NOMO-1 (cell line): ENCODE data around the gene NAT10.
"Not testable (repeated sequence)": the region's sequence is repeated elsewhere in the genome, so short reads cannot be mapped to it uniquely, and the experiment has no call there.

Source experiments
- DNase-seq, 2 experiments: peaks; one replicate each; lab custom pipeline; 2025; ENCODE audit not compliant: unreplicated experiment in 2 of 2; lab: John Stamatoyannopoulos, UW

Gene NAT10

DNA sequence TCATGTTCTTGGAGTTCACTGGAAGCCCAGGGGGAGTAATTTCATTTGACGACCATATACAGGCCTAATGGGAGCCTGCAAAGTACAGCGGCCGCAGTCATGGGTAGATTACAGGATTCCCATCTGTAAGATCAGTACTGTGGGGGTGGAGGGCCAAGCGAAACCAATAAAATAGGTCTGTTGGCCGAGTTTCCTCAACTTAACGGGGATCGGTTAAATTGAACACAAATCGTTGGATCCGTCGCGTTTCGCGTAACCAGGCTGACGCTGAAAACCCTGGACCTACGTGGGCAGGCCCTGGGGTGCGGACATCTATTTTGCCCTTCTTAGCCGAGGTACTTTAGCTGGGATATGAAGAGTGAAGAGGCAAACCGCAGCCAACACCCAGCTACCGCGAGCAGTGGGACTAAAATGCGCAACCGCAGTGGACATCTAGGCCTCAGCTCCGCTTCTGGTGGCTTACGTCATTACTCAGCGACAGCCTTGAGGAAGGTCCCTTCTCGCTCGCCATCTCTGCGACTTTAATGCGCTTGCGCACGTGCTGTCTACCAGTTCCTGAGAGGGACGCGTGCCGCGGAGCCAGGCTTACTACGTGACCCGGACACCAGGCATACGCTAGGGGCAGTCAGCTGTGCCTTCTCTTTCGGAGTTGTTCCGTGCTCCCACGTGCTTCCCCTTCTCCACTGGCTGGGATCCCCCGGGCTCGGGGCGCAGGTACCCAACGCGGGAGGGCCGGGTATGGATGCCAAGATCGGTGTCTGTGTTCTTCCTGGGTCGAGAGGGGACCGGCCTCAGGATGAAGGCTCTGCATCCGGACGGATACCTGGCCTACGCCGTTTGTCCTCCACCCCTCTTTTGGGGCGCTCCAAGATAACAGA is at the start of gene NAT10:
Gene NAT10, plus strand, starts transcription at position 551 of the 878 bp plus-strand sequence. CDS start 2,597 bp downstream, outside the sequence.
- DNase-seq = peak; percentile 89 to 97

GRCh38 chr11:34056672-34057071 is 48.8 kb upstream of the NAT10 start:
- DNase-seq = no peak

GRCh38 chr11:34063061-34063795 is 42.2 kb upstream of the NAT10 start:
- no peak for DNase-seq

DNA sequence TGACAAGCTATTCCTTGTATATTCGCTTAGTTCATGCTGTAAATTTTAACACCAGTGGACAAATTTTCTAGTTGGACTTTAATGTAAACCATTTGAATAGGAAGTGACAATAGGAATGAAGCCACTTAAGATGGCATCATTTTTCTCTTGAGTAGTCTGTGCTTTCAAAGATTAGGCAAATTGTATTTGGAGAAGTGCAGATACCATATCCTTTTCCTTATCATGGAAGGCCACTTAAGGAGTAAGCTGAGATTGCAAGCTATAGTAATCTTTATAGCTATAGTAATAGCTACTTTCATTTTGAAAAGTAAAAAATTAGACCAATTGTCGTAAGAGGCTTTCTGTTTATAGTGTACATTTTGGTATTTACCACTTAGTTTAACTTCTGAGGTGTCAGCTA is 41.1 kb upstream of the NAT10 start:
- DNase-seq = no peak

DNA sequence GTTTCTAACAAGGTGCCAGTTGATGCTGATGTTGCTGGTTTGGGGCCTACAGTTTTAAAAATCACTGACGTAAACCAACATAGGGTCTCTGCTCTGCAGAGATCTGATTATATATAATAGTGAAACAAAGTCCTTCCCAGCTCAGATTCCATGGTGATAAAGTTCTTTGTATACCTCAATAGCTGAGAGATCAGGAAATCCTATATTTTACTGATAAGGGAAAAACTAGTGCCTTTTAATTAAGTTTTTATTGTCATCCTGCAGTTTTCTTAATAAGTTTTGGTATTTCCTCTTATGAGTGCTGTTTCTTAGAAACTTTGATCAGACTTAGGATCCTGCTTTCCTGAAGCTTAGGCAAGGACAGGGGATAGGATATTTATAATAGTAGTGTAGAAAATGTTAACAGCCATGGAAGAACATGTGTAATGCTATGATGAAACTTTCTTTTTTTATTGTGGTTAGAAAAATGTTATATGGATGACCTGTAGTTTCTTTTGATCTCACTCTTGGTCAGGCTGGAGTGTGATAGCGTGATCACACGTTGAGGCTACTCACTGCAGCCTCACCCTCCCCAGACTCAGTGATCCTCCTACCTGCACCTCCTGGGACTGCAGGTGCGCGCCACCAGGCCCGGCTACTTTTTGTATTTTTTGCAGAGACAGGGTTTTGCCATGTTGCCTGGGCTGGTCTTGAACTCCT is 39.8 kb upstream of the NAT10 start:
- DNase-seq = no peak

DNA sequence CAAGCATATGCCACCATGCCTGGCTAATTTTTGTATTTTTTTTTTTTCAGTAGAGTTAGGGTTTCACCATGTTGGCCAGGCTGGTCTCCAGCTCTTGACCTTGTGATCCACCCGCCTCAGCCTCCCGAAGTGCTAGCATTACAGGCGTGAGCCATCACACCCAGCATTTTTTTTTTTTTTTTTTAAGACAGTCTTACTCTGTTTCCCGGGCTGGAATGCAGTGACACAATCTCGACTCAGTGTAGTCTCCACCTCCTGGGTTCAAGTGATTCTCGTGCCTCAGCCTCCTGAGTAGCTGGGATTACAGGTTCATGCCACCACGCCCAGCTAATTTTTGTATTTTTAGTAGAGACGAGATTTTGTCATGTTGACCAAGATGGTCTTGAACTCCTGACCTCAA is 38.7 kb upstream of the NAT10 start:
- DNase-seq = not testable (repeated sequence)

GRCh38 chr11:34067383-34068065 is 37.9 kb upstream of the NAT10 start:
- DNase-seq = no peak

- no peak for DNase-seq
Observed at GRCh38 chr11:34068111-34068510, 37.3 kb upstream of the NAT10 start.

- DNase-seq = not testable (repeated sequence)
Observed at GRCh38 chr11:34071306-34071705, 34.1 kb upstream of the NAT10 start.

DNA sequence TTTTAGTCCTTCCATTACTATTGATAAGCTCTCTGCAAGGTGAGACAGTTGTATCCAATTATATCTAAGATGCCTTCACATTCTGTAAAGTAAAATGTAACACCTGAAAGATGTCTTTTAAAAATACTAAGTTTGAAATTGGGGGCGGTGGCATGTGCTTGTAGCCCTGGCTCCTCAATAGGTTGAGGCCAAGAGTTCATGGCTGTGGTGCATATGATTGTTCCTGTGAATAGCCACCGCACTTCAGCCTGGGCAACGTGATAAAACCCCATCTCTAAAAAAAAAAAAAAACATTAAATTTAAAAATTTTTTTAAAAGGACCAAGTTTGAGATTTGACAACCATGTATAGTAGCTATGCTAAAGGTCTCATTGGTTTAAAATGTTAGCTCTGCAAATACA is 33.4 kb upstream of the NAT10 start:
- no peak for DNase-seq

- DNase-seq = no peak
Observed at GRCh38 chr11:34072832-34073231, 32.6 kb upstream of the NAT10 start.

DNA sequence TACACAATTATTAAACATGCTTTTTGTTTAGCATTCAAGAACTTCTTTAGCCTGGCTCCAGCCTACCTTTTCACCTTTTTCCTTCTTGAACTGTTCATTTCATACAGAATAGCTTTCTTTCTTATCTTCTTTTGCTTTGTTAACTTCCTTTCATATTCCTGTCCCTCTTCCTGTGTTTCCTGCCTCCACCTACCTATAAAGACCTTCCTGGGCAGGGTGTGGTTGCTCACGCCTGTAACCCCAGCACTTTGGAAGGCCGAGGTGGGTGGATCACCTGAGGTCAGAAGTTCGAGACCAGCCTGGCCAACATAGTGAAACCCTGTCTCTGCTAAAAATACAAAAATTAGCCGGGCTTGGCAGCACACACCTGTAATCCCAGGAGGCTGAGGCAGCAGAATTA is 31.0 kb upstream of the NAT10 start:
- no peak for DNase-seq

- DNase-seq = no peak
Observed at GRCh38 chr11:34075178-34075820, 30.1 kb upstream of the NAT10 start.

DNA sequence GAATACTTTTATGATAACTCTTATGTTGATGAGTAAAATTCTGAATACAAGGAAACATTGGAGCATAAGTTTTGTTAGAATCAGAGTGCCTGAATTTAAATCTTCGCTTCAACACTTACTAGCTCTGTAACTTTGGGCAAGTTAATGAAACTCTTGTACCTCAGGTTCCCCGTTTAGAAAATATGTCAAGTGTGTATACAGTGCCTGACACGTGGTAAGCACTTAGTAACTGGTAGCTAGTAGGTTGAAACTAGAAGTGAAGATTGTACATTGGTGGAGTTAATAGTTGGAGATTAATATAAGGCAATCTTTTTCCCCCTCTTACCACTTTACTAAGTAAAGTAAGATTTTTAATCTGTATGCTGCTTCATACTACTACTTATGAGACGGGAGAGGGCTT is 24.8 kb upstream of the NAT10 start:
- DNase-seq = no peak

DNA sequence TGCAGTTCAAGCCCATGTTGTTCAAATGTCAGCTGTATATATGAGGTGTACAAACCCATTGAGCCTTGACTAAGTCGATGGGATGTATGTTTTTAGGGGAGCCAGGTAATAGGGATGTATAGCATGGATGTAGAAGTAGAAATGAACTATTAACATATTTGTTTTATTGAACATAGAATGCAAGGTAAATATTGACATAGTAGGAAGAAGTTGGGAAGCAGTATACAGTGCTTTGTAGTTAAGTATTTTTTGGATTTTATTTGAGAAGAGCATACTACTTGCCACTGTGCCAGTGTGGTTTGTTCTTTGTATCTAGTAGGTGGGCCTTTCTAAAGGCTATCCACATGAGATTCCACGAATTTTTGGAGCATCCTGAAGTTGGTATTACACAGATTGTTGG is 20.8 kb upstream of the NAT10 start:
- DNase-seq = no peak

- no peak for DNase-seq
Observed at GRCh38 chr11:34086554-34087283, 18.7 kb upstream of the NAT10 start.

- no peak for DNase-seq
Observed at GRCh38 chr11:34091825-34092224, 13.6 kb upstream of the NAT10 start.

DNA sequence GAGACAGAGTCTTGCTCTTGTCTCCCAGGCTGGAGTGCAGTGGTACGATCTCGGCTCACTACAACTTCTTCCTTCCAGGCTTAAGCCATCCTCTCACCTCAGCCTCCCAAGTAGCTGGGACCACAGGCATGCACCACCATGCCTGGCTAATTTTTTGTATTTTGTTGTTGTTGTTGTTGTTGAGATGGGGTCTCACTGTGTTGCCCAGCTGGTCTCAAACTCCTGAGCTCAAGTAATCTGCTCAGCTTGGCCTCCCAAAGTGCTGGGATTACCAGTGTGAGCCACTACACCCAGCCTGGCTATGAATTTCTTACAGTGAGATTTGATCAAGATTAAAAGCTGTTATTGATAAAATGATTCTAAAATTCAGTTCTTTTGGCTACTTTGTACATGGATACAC is 10.5 kb upstream of the NAT10 start:
- DNase-seq = not testable (repeated sequence)

DNA sequence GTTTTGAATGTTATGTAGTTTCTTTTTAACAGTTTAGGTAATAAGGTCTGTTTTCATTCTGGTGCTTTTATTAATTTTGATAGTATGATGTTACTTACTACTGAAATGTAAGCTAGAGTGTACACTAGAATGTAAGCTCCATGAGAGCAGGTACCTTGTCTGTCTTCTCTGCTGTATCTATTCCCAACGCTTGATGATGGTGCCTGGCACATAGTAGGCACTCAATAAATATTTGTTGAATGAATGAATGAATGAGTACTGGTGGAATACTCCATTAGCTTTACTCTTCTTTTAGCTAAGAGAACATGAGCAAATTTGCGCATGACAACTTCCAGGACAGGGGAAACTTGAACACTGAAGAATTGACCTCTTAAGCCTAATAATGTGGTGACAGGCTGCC is 6.6 kb upstream of the NAT10 start:
- no peak for DNase-seq

GRCh38 chr11:34104680-34105078 is 750 bp upstream of the NAT10 start:
- peak in 1 of 2 experiments; percentile 55 for DNase-seq
